ENCODE data around the gene BCL2.

GRCh38 chr18:63233334-63233733, 86.2 kb downstream of the BCL2 start:
- TF ChIP-seq CTCF (conservative IDR thresholded peaks at IDR 0.05; ENCODE audit: low read length) (no peak), EZH2phosphoT487 (IDR thresholded peaks at IDR 0.05; ENCODE audit: borderline replicate concordance, low read depth, low read length) (no peak)
